Stimulated activated CD8-positive, alpha-beta memory T cell treated with anti-CD3 and anti-CD28 coated beads, Interleukin-7, amount 100 ng/mL, for 48 hours (primary cell): Measurements from ENCODE around the gene VAMP7.
"Not testable (repeated sequence)": the region's sequence is repeated elsewhere in the genome, so short reads cannot be mapped to it uniquely, and the experiment has no call there.

ENCODE experiments used
- DNase-seq, 2 donors: peaks; one replicate each; pipeline ENCODE4 v3.0.0-alpha.2; 2020; ENCODE audit warnings: low read depth in 1 of 2; ENCODE audit errors: extremely low read depth in 1 of 2

VAMP7 gene

GRCh38 chrX:155986995-155987394 lies 105.8 kb downstream of the VAMP7 start:
- not testable (repeated sequence) for DNase-seq

DNA sequence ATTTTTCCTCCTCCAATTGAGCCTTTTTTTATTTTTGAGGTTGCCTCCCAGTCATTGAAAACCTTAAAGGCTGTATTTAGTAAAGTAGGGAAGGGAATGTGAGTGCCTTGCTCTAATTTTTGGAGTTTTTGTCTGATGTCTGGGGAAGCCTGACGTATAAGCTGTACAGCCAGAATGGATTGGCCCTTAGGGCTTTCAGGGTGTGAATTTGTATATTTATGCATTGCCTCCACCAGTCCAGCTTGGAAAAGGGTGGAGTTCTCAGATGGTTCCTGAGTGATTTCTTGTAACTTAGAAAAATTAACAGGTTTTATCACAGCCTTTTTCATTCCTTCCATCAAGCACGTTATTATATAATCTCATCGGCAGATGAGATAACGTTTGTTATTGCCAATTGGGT lies 107.7 kb downstream of the VAMP7 start:
- no peak for DNase-seq
